Gastrocnemius medialis (tissue), 4 donors: ENCODE results near the gene PDE9A. TPM values are rescaled to one million over a fixed set of nuclear protein-coding genes. Genes with fewer than 3 reads are reported as not detected.

Source experiments
- ATAC-seq, 2 donors: fragments of 150-250 bp; one replicate each; pipeline ENCODE4 v1.9.1; 2016
- DNase-seq, 2 donors: peaks; one replicate each; pipeline ENCODE4 v3.0.0-alpha.2; 2019
- H3K27ac ChIP-seq, 4 donors: fragments of 200-600 bp; sonication (generic); 1 replicate in 1 of 4; 2 replicates in 3 of 4; pipeline ENCODE4 v1.5.1; 2016 to 2018; ENCODE audit warnings: mild to moderate bottlenecking in 2 of 4, moderate library complexity in 1 of 4
- H3K27me3 ChIP-seq, 3 donors: fragments of 200-600 bp; sonication (generic) in 2 of 3; 1 replicate in 1 of 3; 2 replicates in 2 of 3; pipeline versions ENCODE4 v1.5.1 to v1.6.0; 2016 to 2019; ENCODE audit warnings: mild to moderate bottlenecking in 1 of 3, moderate library complexity in 1 of 3
- H3K36me3 ChIP-seq, 2 donors: fragments of 200-600 bp; sonication (generic) in 1 of 2; one replicate each; pipeline ENCODE4 v1.5.1; 2017 to 2018
- H3K4me1 ChIP-seq, 2 donors: fragments of 200-600 bp; sonication (generic) in 1 of 2; one replicate each; pipeline ENCODE4 v1.5.1; 2016 to 2017; ENCODE audit warnings: mild to moderate bottlenecking in 2 of 2
- H3K4me3 ChIP-seq, 4 donors: fragments of 200-600 bp; sonication (generic) in 3 of 4; 1 replicate in 1 of 4; 2 replicates in 3 of 4; pipeline ENCODE4 v1.5.1; 2016 to 2019; ENCODE audit warnings: mild to moderate bottlenecking in 2 of 4
- H3K9me3 ChIP-seq, 3 donors: fragments of 200-600 bp; sonication (generic) in 2 of 3; 1 replicate in 1 of 3; 2 replicates in 2 of 3; pipeline ENCODE4 v1.5.1; 2016 to 2019
- POLR2A ChIP-seq, 2 donors: fragments of 450-650 bp; IDR thresholded peaks; one replicate each; pipeline ENCODE4 v1.6.1; 2017; ENCODE audit warnings: antibody characterized with exemption in 2 of 2, mild to moderate bottlenecking in 2 of 2, moderate library complexity in 2 of 2
- in situ Hi-C, 4 donors: fragments of 200-750 bp; cut with MboI; loops; one replicate each; pipeline versions ENCODE4 v1.15.0 to v1.8.0; 2017; ENCODE audit warnings: low sequenced_read_pairs in 4 of 4
- intact Hi-C: fragments of 100-400 bp; cut with DNase I; formaldehyde crosslinking; loops from one replicate; pipeline ENCODE4 v1.15.1; 2023; ENCODE audit warnings: low total_unique reads
- total RNA-seq, 4 donors: library from RNA; depleted of rRNA; stranded (reverse); fragments of >200 nt; gene quantifications; one replicate each; pipeline versions ENCODE4 v1.1.0 to v1.2.3, GENCODE V29; 2016
- TF ChIP-seq, protein P1 (sequence below), 5 experiments: fragments of 450-650 bp in 3 of 5; fragments of 200-600 bp in 2 of 5; sonication (generic) in 2 of 5; IDR thresholded peaks in 4 of 5; conservative IDR thresholded peaks in 1 of 5; 1 replicate in 4 of 5; 2 replicates in 1 of 5; pipeline ENCODE4 v1.5.1; 2016 to 2019; ENCODE audit warnings: antibody characterized with exemption in 5 of 5, mild to moderate bottlenecking in 3 of 5, moderate library complexity in 3 of 5

The PDE9A gene
- total RNA-seq, 4 donors from 2014 or later = 1.4 to 4.5 (median 1.8) TPM

DNA sequence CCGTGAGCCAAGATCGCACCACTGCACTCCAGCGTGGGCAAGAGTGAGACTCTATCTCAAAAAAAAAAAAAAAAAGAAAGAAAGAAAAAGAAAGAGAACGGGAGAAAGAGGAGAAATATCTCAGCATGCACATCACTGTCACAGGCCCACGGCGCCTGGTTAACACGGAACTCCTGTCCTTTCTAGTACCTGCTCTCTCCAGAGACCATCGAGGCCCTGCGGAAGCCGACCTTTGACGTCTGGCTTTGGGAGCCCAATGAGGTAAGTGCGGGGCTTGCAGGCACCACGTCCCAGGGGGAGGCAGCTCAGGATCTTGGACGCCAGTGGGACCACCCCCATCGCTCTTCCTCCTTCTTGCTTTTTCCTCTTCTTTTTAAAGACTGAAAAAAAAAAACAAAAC is 100.4 kb downstream of the PDE9A start:
- H3K27ac ChIP-seq = no peak overlapping the region
- H3K4me3 ChIP-seq = no peak overlapping the region
- in situ Hi-C loops = no loop called here
- no peak for TF ChIP-seq POLR2A (IDR thresholded peaks at IDR 0.05)
- H3K9me3 ChIP-seq = no peaks in the 10 kb centered on the region
- H3K27me3 ChIP-seq = no peaks in the 10 kb centered on the region
- no peaks in the 10 kb centered on the region for H3K4me1 ChIP-seq
- no peaks in the 10 kb centered on the region for H3K36me3 ChIP-seq
- intact Hi-C loops = no loop called here
- DNase-seq (no peak), ATAC-seq (no peak)

DNA sequence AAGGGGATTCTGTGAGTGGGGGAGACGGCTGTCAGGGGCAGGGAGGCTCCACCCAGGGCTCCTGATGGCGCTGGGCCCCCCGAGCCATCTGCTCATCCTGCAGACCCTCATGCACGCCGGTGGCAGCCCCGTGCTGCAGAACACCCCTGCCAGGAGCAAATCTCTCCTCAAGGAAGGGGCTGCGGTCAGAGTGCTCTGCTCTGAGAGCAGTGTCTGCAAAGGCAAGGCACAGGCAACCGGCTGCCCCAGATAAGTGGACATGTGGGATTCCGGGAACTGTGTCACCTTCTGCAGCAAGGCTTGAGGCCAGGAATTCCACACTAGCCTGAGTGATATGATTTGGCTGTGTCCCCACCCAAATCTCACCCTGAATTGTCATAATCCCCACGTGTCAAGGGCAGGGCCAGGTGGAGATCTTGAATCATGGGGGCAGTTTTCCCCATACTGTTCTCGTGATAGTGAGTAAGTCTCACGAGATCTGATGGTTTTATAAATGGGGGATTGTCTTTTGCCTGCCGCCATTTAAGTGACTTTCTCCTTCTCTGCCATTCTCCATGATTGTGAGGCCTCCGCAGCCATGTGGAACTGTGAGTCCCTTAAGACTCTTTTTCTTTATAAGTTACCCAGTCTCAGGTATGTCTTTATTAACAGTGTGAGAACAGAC is 101.0 kb downstream of the PDE9A start:
- no peak overlapping the region for H3K27ac ChIP-seq
- H3K36me3 ChIP-seq = no peaks in the 10 kb centered on the region
- H3K27me3 ChIP-seq = no peaks in the 10 kb centered on the region
- TF ChIP-seq POLR2A (IDR thresholded peaks at IDR 0.05) = no peak
- TF ChIP-seq, protein P1, sequence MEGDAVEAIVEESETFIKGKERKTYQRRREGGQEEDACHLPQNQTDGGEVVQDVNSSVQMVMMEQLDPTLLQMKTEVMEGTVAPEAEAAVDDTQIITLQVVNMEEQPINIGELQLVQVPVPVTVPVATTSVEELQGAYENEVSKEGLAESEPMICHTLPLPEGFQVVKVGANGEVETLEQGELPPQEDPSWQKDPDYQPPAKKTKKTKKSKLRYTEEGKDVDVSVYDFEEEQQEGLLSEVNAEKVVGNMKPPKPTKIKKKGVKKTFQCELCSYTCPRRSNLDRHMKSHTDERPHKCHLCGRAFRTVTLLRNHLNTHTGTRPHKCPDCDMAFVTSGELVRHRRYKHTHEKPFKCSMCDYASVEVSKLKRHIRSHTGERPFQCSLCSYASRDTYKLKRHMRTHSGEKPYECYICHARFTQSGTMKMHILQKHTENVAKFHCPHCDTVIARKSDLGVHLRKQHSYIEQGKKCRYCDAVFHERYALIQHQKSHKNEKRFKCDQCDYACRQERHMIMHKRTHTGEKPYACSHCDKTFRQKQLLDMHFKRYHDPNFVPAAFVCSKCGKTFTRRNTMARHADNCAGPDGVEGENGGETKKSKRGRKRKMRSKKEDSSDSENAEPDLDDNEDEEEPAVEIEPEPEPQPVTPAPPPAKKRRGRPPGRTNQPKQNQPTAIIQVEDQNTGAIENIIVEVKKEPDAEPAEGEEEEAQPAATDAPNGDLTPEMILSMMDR (IDR thresholded peaks at IDR 0.05 in 4 of 5, conservative IDR thresholded peaks at IDR 0.05 in 1 of 5) = no peak
- intact Hi-C loops (no loop called here), in situ Hi-C loops (no loop called here)
- ATAC-seq (no peak), DNase-seq (no peak)
- H3K9me3 ChIP-seq = no peaks in the 10 kb centered on the region
- no peaks in the 10 kb centered on the region for H3K4me1 ChIP-seq
- H3K4me3 ChIP-seq = no peak overlapping the region

DNA sequence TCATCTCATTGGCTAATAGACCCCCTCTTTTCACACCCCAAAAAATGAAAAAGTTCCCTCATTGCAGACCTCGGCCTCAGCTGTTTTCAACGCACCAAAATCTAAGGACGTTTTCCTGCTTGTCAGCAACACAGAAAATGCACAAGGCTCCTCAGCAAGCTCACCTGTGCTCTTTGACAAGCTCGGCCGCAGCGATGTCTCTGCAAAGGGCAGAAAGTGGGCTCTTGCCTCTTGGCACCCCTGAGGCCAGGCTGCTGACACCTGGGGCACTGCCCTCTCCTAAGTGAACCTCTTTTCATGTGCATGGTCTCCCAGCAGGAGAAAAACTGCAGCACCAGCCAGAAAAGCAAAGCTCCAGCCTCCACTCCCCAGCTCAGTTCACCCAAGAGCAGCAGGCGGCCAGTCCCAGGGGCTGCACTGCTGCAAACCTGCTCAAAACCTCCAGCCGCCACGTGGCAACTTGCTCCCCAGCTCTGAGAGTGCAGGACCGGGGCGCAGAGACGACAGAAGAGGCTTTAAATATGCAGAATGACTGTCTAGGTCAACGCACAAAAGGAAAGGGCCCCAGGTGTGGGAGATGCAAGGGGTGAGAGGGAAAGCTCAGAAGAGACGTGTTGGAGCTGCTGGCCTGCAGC is 101.7 kb downstream of the PDE9A start:
- H3K36me3 ChIP-seq = no peaks in the 10 kb centered on the region

DNA sequence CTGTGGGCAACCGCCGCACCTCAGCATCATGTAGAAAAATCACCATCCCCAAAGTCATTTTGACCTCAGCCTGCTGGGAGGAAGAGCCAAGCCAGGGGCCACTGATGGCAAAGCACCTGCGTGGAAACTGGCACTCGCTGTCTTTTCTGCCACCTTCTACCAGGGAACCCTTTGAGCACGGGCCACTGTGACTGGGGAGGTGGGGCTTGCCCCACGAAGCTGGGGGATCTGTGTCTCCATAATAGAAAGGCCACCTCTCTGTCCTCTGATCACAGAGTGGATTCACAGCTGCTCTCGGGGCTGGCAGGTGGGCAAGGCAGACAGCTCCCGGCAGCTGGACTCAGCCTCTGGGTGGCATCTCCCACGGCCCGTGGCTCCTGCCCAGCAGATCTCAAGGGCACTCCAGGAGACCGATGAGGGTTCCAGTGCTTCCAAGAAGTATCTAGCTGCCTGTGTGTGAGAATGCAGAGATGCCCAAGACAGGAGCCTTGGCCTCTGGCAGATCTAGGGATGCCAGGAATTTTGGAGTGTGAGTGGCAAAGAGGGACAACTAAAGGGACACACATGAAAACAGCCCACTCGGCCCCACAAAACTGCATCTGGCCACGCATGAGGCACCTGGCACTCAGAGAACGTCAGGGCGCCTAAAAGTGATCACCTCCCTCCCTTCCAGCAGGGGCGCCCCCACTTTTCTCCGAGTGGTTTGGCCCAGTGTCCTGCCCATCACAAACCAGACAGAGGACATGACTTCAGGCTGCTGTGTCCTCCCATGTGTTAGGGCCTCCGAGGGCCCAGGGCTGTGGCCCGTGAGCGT is 102.6 kb downstream of the PDE9A start:
- DNase-seq (no peak), ATAC-seq (no peak)
- TF ChIP-seq, protein P1 (IDR thresholded peaks at IDR 0.05 in 4 of 5, conservative IDR thresholded peaks at IDR 0.05 in 1 of 5) = no peak
- no peak for TF ChIP-seq POLR2A (IDR thresholded peaks at IDR 0.05)
- no peaks in the 10 kb centered on the region for H3K36me3 ChIP-seq
- no peaks in the 10 kb centered on the region for H3K9me3 ChIP-seq
- in situ Hi-C loops (no loop called here), intact Hi-C loops (no loop called here)
- no peaks in the 10 kb centered on the region for H3K27me3 ChIP-seq
- no peak overlapping the region for H3K27ac ChIP-seq
- H3K4me1 ChIP-seq = no peaks in the 10 kb centered on the region
- H3K4me3 ChIP-seq = no peak overlapping the region

More for the DNA sequence above, 101.7 kb downstream of the PDE9A start:
- ATAC-seq = no peak
- no peaks in the 10 kb centered on the region for H3K27me3 ChIP-seq
- TF ChIP-seq, protein P1 (IDR thresholded peaks at IDR 0.05 in 4 of 5, conservative IDR thresholded peaks at IDR 0.05 in 1 of 5) = no peak
- no peak for TF ChIP-seq POLR2A (IDR thresholded peaks at IDR 0.05)
- H3K4me1 ChIP-seq = no peaks in the 10 kb centered on the region
- DNase-seq = no peak
- no peaks in the 10 kb centered on the region for H3K9me3 ChIP-seq
- H3K27ac ChIP-seq = no peak overlapping the region
- in situ Hi-C loops (no loop called here), intact Hi-C loops (no loop called here)
- H3K4me3 ChIP-seq = no peak overlapping the region
